Left colon (tissue), 2 donors: ENCODE data around the gene MID1. TPM values are rescaled to one million over a fixed set of nuclear protein-coding genes. Genes with fewer than 3 reads are reported as not detected.
A peak's percentile ranks its signal among the peaks of the same experiment; 100 is the strongest.

ENCODE experiments used
- ATAC-seq: fragments of 200-7000 bp; cut with Tn5 transposase; one replicate; pipeline ENCODE4 v1.9.1; 2020; ENCODE audit warnings: mild to moderate bottlenecking, moderate library complexity
- DNase-seq, 2 donors: peaks; one replicate each; pipeline ENCODE4 v3.0.0-alpha.2; 2020
- intact Hi-C, 2 donors: fragments of 100-400 bp; cut with DNase I in 1 of 2; cut with micrococcal nuclease in 1 of 2; formaldehyde crosslinking; loops; one replicate each; pipeline versions ENCODE4 v1.11.2 to v1.14.0; 2022; cut with DNase I, micrococcal nuclease
- total RNA-seq, 2 donors: library from RNA; stranded (reverse); fragmentation: NEBNext Ultra II Directional; extraction: Animal tissue kit (Norgen Biotek cat#: 25700); gene quantifications; one replicate each; pipeline ENCODE4 v1.2.1, GENCODE V29; 2021
- donor health status: DM: no; HTN: no; CAD: no.
- donor health status: DM: yes; HTN: yes; CAD: no.

MID1 gene
- total RNA-seq, 2 donors from 2014 or later = 38.5 to 40.1 TPM

DNA sequence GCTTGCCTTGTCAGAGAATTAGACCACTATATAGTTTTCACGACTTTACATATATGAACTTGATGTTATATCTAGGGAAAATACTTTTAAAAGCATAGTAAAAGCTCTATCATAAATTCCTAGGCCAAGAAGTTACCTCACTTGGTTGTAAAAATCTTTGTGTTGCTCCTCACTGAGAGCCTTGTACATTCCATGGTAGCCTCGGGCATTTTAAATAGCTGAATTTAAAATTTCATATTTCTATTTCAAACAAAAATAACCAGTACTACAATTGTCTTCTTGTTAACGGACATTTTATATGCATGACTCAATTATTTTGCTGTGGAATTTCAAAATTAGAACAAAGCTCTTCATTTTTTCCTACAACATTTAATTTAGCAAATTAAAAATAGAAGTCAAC, 107.6 kb downstream of the MID1 start:
- intact Hi-C loops = no loop called here
- no peak for ATAC-seq
- no peak for DNase-seq

DNA sequence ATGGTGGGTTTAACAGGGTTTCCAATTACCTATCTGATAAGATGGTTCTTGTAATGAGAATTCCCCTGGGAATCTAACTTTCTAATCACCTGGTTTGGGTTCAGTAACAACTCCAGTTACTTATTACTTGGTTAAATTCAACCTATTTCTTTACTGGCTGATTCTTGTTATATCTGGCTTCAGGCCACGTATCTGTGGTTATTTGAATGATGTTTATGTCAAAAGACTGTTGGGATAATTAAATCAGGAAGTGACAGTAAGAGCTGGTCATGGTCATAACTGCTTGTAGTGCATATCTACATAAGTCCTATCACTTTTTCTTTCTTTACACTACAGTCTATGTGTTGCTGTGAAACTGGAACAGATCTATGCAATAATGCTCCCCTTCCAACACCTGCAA, 108.1 kb downstream of the MID1 start:
- intact Hi-C loops = no loop called here
- no peak for DNase-seq
- peak; percentile 34 for ATAC-seq

DNA sequence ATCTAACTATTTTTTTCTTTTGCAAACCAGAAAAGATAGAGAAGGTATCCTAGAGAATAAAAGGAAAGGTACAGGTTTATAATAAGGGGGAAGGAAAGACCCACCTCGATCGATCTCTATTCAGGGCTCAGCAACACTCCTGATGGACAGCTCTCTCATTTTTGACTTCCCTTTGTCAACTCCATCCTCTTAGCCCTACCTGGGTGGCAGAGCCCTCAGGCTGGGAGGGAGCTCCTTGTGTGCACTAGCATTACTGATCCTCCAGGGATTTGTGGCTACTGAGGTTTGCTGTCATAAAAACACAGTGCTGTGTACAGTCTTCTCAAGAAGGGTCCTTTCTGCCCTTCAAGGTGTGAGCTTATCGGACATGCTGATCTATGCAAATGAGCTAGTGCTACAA, 111.0 kb downstream of the MID1 start:
- ATAC-seq = no peak
- DNase-seq = no peak
- intact Hi-C loops = no loop called here

DNA sequence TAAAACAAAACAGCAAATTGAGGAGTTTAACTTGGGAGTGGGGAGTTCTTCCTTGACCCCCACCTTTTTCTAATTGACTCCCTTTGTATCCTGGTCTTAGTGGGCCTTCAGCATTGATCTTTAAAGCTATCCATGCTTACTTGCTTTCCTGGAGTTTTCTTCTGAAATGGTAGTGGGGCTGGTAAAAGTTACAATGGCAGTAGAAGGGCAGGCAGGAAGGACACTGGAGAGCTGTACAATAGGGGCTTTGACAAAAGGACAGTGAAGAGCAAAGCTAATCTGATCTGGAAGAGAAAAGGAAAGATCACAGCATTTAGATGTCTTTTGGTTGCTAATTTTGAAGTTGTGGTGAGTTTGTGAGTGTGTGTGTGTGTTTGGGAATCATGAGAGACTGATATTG, 111.5 kb downstream of the MID1 start:
- intact Hi-C loops = no loop called here
- DNase-seq (no peak), ATAC-seq (no peak)

DNA sequence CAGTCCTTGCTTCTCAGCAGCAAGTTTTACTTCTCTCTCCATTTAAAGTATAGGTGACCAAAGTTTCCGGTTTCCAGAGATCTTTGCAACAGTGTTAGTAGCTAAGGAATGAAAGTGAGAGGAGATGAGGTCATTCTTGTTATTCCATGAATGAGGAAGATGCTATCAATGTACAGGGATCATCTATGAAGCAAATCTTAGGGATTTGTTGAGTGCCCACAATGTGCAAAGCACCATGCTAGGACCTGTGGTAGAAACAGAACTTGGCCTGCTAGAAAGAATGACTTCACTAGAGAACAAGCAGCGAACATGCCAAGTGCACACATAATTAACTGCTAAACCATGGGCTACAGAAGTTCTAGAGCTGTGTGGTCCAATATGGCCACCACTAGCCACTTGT, 112.5 kb downstream of the MID1 start:
- ATAC-seq (no peak), DNase-seq (no peak)
- intact Hi-C loops = no loop called here

DNA sequence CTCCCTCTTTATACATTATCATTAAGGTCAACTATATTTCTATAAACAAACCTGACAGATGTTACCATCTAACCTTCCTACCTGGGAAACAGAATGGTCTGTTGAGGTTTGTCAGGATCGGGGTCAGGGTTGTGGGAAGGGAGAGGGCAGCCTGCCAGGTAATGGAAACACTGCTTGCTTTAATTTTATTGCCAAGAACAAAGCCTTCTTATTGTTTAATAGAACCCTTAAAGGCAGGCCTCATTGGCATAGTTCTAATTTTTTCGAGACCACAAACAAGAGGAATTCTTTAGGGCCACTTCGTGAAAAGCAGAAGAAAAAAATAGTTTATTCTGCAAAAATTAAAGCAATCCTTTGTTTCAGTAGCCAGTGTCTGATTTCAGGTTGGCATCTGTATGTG, 113.2 kb downstream of the MID1 start:
- intact Hi-C loops = no loop called here
- ATAC-seq = no peak
- no peak for DNase-seq

DNA sequence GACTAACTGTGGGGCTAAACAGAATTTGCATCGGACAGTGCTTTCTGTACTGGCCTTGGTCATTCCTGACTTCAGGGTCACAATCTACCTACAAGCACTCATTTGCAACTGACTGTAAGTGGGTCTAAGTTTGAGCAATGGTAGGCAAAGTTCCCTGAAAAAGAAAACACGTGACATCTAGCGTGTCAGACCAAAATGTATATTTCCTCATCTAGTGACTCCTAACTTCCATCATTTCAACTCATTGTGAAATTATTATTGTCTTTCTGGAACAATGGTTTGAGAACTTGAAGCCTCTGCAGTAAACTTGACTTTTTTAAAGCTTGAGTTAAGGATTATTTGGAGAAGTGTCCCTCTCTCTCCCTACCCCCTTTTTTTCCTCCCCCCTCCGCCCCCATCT, 113.6 kb downstream of the MID1 start:
- ATAC-seq (no peak), DNase-seq (no peak)
- intact Hi-C loops = no loop called here

DNA sequence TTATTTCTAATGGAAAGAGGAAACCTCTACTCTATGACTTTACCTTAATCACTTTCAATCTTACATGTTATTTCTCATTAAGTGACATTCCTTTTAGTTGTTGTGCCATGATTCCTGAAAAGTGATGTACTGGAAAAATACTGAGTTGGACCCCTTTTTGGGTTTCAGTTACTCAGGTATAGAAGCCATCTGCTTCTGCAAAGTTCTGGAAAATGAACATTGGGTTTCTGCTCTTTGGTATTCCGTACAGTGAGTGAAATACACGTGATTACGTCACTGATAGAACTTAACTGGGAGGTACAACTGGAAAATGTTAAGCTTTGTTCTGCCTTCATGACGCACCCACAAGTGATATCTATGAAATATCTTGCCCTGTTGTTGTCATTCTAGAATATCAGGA, 114.7 kb downstream of the MID1 start:
- intact Hi-C loops = no loop called here
- no peak for ATAC-seq
- DNase-seq = no peak

DNA sequence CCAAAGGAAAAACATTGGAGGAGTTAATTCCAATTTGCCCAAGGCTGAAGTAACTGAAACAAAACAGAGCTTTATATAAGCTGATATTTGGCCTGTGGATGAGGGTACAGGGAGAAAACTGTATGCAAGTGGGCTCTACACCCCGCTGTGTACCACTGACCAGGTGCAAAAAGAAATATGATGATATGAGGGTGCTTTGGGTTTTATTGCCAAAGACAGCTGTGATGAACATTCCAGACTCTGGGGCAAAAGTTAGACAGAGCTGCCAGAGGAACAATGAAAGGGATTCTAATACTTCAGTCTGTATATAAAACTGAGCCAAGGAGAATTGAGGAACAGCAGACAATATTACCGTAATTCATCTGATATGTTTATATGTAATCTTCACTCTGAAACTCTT, 117.4 kb downstream of the MID1 start:
- no peak for DNase-seq
- intact Hi-C loops = no loop called here
- ATAC-seq = no peak

DNA sequence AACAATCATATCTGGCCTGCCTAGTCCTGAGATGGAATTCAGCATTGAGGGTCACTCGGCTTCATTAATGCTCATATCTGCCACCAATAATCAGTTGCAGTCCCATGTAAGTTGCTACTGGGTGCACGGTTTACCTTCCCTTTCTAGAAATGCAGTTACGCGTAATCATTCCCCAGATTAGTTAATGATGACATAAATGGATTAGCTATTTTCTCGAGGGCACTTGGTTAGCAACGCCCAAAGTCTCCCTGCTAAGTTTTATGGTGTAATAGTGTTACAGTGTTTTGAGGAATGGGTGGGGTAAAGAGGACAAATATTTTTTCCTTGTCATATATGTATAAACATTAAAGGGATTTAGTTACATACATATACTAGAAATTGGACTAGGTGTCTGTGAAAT, 118.8 kb downstream of the MID1 start:
- no peak for DNase-seq
- intact Hi-C loops = no loop called here
- ATAC-seq = no peak

DNA sequence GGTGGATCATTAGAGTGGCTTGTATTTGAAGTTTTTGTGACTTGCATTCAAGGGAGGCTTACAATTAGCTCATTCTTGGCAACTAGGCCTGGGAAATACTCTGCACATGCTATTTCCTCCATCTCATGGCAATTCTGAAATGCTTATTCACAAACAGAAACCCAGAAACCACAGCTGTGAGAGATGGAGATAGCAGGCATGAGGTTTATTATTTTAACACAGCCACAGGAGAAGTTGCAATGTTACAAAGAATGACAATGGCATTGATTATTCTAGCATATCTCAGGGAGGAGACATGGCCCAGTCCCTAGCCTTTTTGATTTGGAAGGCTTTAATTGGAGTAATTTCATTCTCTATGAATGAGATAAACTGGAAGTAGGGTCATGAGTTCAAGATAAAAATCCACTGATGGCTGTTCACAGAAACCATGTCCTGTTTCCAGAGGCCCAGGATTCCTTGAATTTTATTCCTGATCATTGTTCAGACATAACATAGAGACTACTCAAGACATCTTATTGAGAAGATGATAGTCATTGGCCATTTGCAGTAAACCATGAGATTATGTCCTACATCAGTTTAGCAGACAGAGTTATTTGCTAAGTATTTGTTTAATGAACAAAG, 123.9 kb downstream of the MID1 start:
- intact Hi-C loops = no loop called here
- ATAC-seq (no peak), DNase-seq (no peak)

DNA sequence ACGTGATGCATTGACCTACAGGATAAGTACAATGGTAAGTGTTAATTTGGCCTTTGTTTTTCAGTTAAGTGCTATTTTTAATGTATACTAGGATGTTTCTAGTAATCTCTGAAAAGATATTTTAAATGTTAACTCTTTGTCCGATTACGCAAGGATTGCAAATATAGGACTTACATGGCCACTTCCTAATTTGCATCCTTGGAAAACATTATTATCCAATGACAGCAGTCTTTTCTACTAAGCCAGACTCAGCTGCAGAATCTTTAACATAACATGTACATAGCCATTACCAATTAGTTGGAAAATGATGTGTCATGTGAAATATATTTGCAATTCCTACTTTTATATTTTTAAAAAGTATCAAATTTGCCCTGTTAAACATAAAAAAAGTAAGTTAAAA, 124.7 kb downstream of the MID1 start:
- intact Hi-C loops = no loop called here
- ATAC-seq = no peak

DNA sequence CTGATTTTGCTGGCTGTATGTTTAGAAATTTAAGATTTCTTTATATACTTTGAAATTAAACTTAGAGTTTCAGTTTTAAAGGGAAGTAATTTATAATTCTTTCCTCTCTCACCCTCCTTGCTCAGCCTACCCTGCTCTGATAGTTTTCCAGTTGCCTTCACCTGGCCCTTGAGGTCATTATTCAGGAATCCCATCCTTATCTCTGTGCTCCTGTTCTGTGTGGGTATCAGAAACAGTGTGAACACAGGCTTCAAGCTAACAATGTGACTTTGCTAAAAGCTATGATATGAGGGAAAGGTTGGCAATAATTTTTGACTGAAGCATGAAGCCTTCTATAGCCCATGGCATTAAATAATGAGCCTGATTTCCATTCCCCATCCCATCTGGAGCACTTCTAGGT, 128.1 kb downstream of the MID1 start:
- ATAC-seq = no peak
- intact Hi-C loops = no loop called here
- no peak for DNase-seq

More for the DNA sequence above, 124.7 kb downstream of the MID1 start:
- no peak for DNase-seq

DNA sequence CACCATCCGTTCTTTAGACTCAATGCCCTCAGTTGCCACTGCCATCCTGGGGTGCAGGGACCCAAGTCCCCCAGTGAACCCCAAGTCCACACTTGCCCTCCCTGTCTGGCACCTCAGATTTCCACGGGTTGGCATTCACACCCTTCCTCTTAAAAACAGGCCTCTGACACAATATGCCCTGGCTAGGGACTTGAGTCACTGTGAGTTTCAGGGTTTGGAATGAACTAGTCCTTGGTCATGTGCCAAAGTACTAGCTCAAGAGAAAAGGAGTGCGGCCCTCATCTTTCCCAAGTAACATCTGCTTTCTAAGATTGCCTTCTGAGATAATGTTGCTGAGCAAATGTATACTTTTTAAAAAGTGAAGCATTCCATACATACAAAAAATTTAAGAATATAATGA, 134.0 kb downstream of the MID1 start:
- ATAC-seq = no peak
- no peak for DNase-seq

DNA sequence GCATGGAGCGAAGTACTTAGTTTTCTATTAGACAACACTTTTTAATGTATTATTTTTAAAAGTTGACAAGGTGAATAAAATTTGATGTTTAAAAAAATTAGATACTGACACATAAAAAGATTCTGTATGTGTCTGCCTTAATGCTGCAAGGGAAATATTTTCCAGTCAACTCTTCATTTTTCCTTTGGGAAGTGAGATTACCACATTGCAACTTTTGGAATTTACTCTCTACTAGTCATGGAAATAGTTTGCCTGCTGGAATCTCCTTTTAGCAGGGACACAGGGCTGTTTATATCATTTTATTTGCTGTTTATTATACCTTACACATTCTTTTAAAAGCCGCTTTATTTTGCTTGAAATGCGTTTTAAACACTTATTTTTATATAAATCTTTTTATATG, 135.1 kb downstream of the MID1 start:
- ATAC-seq (no peak), DNase-seq (no peak)
- intact Hi-C loops = no loop called here

More for the DNA sequence above, 134.0 kb downstream of the MID1 start:
- intact Hi-C loops = no loop called here

DNA sequence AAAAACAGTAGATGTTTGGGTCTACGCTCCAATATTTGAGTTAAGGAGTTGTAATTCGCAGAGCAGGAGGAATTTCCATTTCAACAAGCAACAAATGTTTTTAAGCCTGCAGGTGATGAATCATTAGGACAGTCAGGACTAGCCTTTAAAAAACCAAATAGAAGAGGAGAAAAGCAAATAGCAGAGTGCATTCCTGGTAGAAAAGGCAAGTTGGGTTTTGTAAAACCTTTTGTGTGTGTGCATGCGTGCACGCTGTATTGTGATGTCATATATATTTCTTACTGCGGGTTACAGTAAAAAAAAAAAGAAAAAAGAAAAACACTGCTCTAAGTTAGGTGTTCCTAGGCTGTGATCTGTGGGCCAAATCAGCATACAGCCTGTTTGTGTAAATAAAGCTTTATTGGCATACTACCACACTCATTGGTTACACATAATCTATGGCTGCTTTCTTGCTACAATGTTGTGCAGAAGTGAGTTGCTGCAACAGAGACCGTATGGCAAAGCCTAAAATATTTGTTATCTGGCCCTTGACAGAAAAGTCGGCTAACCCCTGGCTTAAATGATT, 135.6 kb downstream of the MID1 start:
- ATAC-seq = no peak
- intact Hi-C loops = no loop called here
- DNase-seq = no peak

DNA sequence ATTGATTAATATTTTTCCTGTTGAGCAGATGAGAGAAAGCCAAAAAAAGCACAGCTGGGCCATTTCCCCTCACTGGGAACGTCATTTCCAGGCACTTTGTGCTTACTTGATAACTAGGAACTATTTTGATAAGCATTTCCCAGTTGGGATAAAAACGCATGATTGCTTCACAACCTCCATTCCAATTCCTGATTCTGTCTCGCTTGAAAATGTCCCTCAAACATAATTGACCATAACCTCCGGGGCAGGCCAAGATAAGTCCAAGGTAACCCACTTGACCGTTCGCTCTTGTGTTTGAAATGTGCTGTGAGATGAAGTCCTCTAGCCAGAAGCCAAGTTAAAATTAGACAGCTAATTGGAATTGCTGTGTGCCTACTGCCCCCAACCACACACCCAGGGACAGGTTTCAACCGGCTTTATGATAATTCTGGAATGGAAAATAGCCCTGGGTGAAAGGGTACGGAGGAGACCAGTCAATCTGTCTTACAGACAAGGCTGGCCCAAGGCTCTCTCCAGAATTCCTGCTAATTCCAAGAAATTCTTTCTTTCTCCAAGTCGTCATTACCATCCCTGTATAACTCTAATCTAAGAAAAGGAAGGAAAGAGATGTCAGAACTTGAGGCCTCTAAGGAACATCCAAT, 137.1 kb downstream of the MID1 start:
- ATAC-seq (no peak), DNase-seq (no peak)
- intact Hi-C loops = no loop called here

DNA sequence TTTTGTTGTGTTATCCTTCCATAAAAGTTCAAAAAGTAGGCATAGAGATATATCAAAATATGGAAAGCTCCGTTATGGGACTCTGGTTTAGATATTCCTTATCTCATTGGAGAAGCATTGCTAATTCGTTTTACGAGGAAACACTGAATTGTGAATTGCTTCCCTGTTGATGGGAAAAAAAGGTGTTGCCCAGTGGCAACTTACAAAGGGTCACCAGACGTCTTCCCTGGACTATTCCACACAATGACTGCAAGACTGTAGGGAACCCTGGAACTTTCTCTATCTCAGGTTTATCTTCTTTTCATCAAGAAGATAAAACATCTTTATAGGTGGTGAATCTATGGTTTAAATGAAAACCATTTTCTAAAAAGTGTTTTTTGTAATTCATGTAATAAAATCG, 137.7 kb downstream of the MID1 start:
- intact Hi-C loops = no loop called here
- ATAC-seq (no peak), DNase-seq (no peak)

DNA sequence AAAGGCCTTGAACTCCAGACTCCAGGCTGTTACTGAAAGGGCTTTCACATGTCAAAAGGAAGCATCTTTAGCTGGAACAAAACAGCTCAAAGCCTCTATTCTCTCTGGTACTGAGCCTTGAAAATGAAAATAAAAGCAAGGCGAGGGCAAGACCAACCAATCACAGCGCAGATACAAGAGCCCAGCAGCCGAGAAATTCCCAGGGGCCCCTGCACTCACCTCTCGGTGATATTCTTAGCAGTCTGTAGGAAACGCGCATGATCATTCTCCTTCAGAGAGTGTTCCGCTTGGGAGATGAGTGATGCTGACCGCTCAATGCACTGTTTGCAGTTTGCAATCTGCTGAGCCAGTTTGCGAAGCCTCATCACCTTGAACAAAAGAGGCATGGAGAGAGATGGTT, 138.1 kb downstream of the MID1 start:
- ATAC-seq = no peak
- intact Hi-C loops = no loop called here

DNA sequence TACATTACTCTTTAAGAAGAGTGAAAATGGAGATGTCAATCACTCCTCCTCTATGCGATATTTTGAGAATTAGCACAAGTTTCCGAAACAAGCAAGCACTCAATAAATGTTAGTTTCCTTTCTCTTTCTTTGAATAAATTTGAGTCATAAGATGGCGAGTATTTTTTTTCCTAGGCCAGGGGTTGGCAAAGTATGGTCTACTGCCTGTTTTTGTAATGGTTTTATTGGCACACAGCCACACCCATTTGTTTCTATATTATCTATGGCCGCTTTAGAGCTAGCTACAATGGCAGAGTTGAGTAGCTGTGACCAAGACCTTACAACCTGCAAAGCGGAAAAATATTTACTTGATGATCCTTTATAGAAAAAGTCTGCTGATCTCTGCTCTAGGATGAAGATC, 139.5 kb downstream of the MID1 start:
- intact Hi-C loops = no loop called here
- no peak for DNase-seq
- no peak for ATAC-seq

More for the DNA sequence above, 138.1 kb downstream of the MID1 start:
- DNase-seq = no peak

DNA sequence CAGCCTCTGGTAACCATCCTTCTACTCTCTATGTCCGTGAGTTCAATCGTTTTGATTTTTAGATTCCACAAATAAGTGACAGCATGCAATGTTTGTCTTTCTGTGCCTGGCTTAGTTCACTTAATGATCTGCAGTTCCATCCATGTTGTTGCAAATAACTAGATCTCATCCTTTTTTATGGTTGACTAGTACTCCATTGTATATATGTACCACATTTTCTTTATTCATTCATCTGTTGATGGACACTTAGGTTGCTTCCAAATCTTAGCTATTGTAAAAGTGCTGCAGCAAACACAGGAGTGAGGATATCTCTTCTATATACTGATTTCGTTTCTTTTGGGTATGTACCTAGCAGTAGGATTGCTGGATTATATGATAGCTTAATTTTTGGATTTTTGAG, 140.9 kb downstream of the MID1 start:
- ATAC-seq = no peak
- no peak for DNase-seq
- intact Hi-C loops = no loop called here
